WERI-Rb-1 (cell line): Measurements from ENCODE around the gene KRT86.

Experiments
- DNase-seq: peaks from one replicate; pipeline ENCODE4 v3.0.0-alpha.2; 2020
- H3K27ac ChIP-seq: fragments of 250-450 bp; sonication (Bioruptor Pico); 2 replicates; pipeline ENCODE4 v1.5.1; 2020; ENCODE audit warnings: mild to moderate bottlenecking, moderate library complexity
- H3K27me3 ChIP-seq: fragments of 250-450 bp; sonication (Bioruptor Pico); 2 replicates; pipeline ENCODE4 v1.5.1; 2021; ENCODE audit warnings: mild to moderate bottlenecking, low read depth, moderate library complexity; ENCODE audit not compliant: insufficient read depth, severe bottlenecking
- H3K36me3 ChIP-seq: fragments of 250-450 bp; sonication (Bioruptor Pico); 2 replicates; pipeline ENCODE4 v1.5.1; 2020; ENCODE audit warnings: mild to moderate bottlenecking, moderate library complexity
- H3K4me3 ChIP-seq: 2 replicates; pipeline ENCODE4 v1.5.1; 2011; ENCODE audit warnings: low read depth, mild to moderate bottlenecking, control low read depth, low read length
- H3K9me3 ChIP-seq: fragments of 250-450 bp; sonication (Bioruptor Pico); 2 replicates; pipeline ENCODE4 v1.5.1; 2021; ENCODE audit warnings: mild to moderate bottlenecking, moderate library complexity; ENCODE audit not compliant: severe bottlenecking
- CTCF ChIP-seq: IDR thresholded peaks from 2 replicates; pipeline ENCODE4 v1.5.1; 2011; ENCODE audit warnings: low read depth, mild to moderate bottlenecking, control low read depth, inconsistent platforms, low read length

Gene KRT86

GRCh38 chr12:52233462-52234207, 40.8 kb upstream of the KRT86 start:
- H3K9me3 ChIP-seq: no peaks in the 10 kb centered on the region
- H3K27me3 ChIP-seq: no peaks in the 10 kb centered on the region
- H3K27ac ChIP-seq: no peak overlapping the region
- no peak for TF ChIP-seq CTCF
- H3K4me3 ChIP-seq: no peak overlapping the region
- no peak for DNase-seq
- H3K36me3 ChIP-seq: no peaks in the 10 kb centered on the region

GRCh38 chr12:52234223-52234810, 40.1 kb upstream of the KRT86 start:
- Histone ChIP-seq H3K27me3 (no peaks in the 10 kb centered on the region), H3K4me3 (no peak overlapping the region), H3K36me3 (no peaks in the 10 kb centered on the region), H3K27ac (no peak overlapping the region), H3K9me3 (no peaks in the 10 kb centered on the region)
- DNase-seq: no peak
- TF ChIP-seq CTCF: no peak

GRCh38 chr12:52235001-52235764, 39.3 kb upstream of the KRT86 start:
- no peak overlapping the region for H3K4me3 ChIP-seq
- no peaks in the 10 kb centered on the region for H3K27me3 ChIP-seq
- no peaks in the 10 kb centered on the region for H3K36me3 ChIP-seq
- H3K27ac ChIP-seq: no peak overlapping the region
- no peak for DNase-seq
- H3K9me3 ChIP-seq: no peaks in the 10 kb centered on the region
- no peak for TF ChIP-seq CTCF

- Histone ChIP-seq H3K9me3 (no peaks in the 10 kb centered on the region), H3K4me3 (no peak overlapping the region), H3K27me3 (no peaks in the 10 kb centered on the region), H3K36me3 (no peaks in the 10 kb centered on the region), H3K27ac (no peak overlapping the region)
- TF ChIP-seq CTCF: no peak
- no peak for DNase-seq
Observed at GRCh38 chr12:52235822-52236361, 38.6 kb upstream of the KRT86 start.

GRCh38 chr12:52236386-52237050, 37.9 kb upstream of the KRT86 start:
- Histone ChIP-seq H3K27me3 (no peaks in the 10 kb centered on the region), H3K9me3 (no peaks in the 10 kb centered on the region), H3K27ac (no peak overlapping the region), H3K4me3 (no peak overlapping the region), H3K36me3 (no peaks in the 10 kb centered on the region)
- DNase-seq: no peak
- no peak for TF ChIP-seq CTCF
